DND-41 (cell line): ENCODE measurements around the gene ARMC9.

Source experiments
- ATAC-seq: fragments of 200-7000 bp; cut with Tn5 transposase; 3 replicates; pipeline ENCODE4 v1.9.1; 2021; ENCODE audit warnings: low read depth; ENCODE audit not compliant: insufficient read depth
- DNase-seq: peaks from one replicate; pipeline ENCODE4 v3.0.0-alpha.2; 2020
- H2AFZ ChIP-seq: 2 replicates; pipeline ENCODE4 v1.6.0; 2012; ENCODE audit warnings: low read depth, low read length
- H3K27ac ChIP-seq: 2 replicates; pipeline ENCODE4 v1.5.1; 2012; ENCODE audit warnings: low read length, inconsistent platforms
- H3K27me3 ChIP-seq: fragments of 200-600 bp; sonication (generic); 2 replicates; pipeline ENCODE4 v1.6.0; 2012; ENCODE audit warnings: low read length, mild to moderate bottlenecking, inconsistent platforms; ENCODE audit not compliant: insufficient read depth, poor library complexity
- H3K36me3 ChIP-seq: 2 replicates; pipeline ENCODE4 v1.5.1; 2012; ENCODE audit warnings: low read length, inconsistent platforms; ENCODE audit not compliant: insufficient read depth
- H3K4me1 ChIP-seq: 2 replicates; pipeline ENCODE4 v1.5.1; 2012; ENCODE audit warnings: mild to moderate bottlenecking, low read length; ENCODE audit not compliant: insufficient read depth
- H3K4me2 ChIP-seq: 2 replicates; pipeline ENCODE4 v1.6.0; 2012; ENCODE audit warnings: mild to moderate bottlenecking, moderate library complexity, low read length, inconsistent platforms; ENCODE audit not compliant: insufficient read depth
- H3K4me3 ChIP-seq, 2 experiments: fragments of 200-600 bp in 1 of 2; shearing (Covaris generic) in 1 of 2; 2 replicates each; pipeline ENCODE4 v1.5.1; 2012 to 2016; ENCODE audit warnings: inconsistent platforms in 2 of 2, low read length in 2 of 2, mild to moderate bottlenecking in 2 of 2, low read depth in 1 of 2, moderate library complexity in 1 of 2
- H3K79me2 ChIP-seq: 2 replicates; pipeline ENCODE4 v1.6.0; 2012; ENCODE audit warnings: low read length, inconsistent platforms; ENCODE audit not compliant: insufficient read depth
- H3K9ac ChIP-seq: 2 replicates; pipeline ENCODE4 v1.6.0; 2012; ENCODE audit warnings: low read depth, mild to moderate bottlenecking, inconsistent platforms, low read length, moderate library complexity
- H3K9me3 ChIP-seq: 2 replicates; pipeline ENCODE4 v1.5.1; 2012; ENCODE audit warnings: low read length, moderate library complexity, mild to moderate bottlenecking, inconsistent platforms; ENCODE audit not compliant: insufficient read depth, severe bottlenecking
- H4K20me1 ChIP-seq: 2 replicates; pipeline ENCODE4 v1.6.0; 2012; ENCODE audit warnings: low read length; ENCODE audit not compliant: insufficient read depth
- EZH2 ChIP-seq: IDR thresholded peaks from 3 replicates; pipeline ENCODE4 v1.6.1; 2012; ENCODE audit warnings: borderline replicate concordance, low read depth, mild to moderate bottlenecking, moderate library complexity, low read length, inconsistent platforms; ENCODE audit not compliant: severe bottlenecking
- TF ChIP-seq, protein P1 (sequence below): IDR thresholded peaks from 2 replicates; pipeline ENCODE4 v1.5.1; 2012; ENCODE audit warnings: borderline replicate concordance, low read length, moderate library complexity, mild to moderate bottlenecking; ENCODE audit not compliant: poor library complexity, severe bottlenecking; ENCODE audit errors: extremely low read depth

The ARMC9 gene

DNA sequence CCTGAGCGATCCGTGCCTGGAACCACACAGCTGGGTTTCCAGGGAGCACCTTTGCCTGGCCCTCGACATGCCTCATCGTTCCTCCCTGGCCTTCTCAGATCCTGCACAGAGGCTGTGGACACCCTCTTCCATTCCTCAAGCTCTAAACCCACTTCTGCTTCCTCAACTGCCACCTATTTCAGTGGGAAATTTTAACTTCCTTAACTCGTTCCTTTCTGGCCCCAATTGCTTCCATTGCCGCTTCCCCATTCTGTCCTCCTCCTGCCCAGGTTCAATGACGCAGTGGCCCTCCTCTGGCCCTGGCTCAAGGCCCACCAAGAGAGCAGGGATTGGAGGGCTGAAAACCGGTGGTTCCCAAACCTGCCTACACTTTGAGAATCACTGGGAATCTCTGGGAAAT is 192.2 kb downstream of the ARMC9 start:
- peaks cover 5% of the 10 kb centered on the region for H3K27me3 ChIP-seq
- H3K4me2 ChIP-seq = no peak overlapping the region
- no peak for ATAC-seq
- no peaks in the 10 kb centered on the region for H3K9me3 ChIP-seq
- H3K79me2 ChIP-seq = no peaks in the 10 kb centered on the region
- H3K9ac ChIP-seq = no peak overlapping the region
- no peak overlapping the region for H3K4me3 ChIP-seq
- no peaks in the 10 kb centered on the region; the same call in 1 of the 2 replicates for H4K20me1 ChIP-seq
- no peaks in the 10 kb centered on the region for H3K4me1 ChIP-seq
- H3K27ac ChIP-seq = no peak overlapping the region
- TF ChIP-seq, protein P1, sequence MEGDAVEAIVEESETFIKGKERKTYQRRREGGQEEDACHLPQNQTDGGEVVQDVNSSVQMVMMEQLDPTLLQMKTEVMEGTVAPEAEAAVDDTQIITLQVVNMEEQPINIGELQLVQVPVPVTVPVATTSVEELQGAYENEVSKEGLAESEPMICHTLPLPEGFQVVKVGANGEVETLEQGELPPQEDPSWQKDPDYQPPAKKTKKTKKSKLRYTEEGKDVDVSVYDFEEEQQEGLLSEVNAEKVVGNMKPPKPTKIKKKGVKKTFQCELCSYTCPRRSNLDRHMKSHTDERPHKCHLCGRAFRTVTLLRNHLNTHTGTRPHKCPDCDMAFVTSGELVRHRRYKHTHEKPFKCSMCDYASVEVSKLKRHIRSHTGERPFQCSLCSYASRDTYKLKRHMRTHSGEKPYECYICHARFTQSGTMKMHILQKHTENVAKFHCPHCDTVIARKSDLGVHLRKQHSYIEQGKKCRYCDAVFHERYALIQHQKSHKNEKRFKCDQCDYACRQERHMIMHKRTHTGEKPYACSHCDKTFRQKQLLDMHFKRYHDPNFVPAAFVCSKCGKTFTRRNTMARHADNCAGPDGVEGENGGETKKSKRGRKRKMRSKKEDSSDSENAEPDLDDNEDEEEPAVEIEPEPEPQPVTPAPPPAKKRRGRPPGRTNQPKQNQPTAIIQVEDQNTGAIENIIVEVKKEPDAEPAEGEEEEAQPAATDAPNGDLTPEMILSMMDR = no peak
- TF ChIP-seq EZH2 = no peak
- H3K36me3 ChIP-seq = no peaks in the 10 kb centered on the region
- H2AFZ ChIP-seq = no peak overlapping the region
- DNase-seq = no peak

DNA sequence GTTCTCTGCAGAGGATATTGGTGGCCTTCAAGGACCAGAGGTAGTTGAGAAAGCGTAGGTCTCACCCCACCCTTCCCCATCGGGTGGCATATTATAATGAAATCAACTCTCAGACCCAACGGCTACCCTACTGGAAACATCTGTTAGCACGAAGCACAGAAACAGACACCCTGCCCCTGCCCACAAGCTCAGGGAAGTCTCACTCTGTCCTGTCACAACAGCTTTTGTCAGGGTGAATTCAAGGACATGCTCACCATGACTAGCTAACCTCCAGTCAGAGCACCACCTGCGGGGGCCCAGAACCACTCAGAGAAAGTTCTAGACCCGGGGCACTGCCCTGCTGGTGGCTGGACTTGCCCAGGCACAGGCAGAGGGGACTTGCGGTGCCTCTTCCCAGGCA is 193.6 kb downstream of the ARMC9 start:
- DNase-seq (no peak), ATAC-seq (0 out of 3 replicates have a peak, but pooled peaks have one; percentile 8)
- Histone ChIP-seq H3K79me2 (no peaks in the 10 kb centered on the region), H3K4me3 (no peak overlapping the region), H3K9ac (no peak overlapping the region), H2AFZ (no peak overlapping the region), H3K27me3 (peaks cover 5% of the 10 kb centered on the region), H4K20me1 (no peaks in the 10 kb centered on the region; the same call in 1 of the 2 replicates), H3K4me2 (no peak overlapping the region), H3K27ac (no peak overlapping the region), H3K4me1 (no peaks in the 10 kb centered on the region), H3K36me3 (no peaks in the 10 kb centered on the region), H3K9me3 (no peaks in the 10 kb centered on the region)
- TF ChIP-seq, protein P1 = no peak
- no peak for TF ChIP-seq EZH2

DNA sequence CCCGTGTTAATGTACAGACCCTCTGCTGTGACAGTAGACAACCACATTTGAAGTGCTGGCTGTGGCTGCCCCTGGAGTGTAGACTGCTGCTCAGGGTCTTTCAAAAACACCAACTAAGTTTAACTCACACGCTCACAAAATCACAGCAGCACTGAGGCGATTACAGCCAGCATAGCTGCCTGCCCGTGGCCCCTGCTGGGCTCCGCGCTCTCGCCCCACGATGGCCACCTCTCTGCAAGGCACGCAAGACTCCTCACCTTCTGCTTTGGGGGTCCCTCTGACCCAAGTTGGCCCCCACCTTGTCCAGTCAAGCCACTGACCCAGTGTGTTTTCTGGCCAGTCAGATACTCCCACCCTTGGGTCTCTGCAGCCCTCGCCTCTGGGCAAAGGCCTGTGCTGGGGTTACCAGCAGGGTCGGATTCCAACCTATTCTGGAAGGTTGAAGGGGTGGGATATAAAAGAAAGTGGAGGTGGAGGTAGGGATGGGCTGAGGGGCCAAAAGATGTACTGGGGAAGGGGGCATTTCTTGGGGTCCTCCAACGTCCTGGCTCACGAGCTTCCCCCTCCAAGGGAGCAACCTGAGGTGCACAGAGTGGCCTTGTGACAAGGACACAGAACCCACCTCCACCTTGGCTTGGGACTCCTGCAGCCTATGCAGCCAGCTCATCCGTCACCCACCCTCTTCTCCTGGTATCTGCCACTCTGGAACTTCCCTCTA is 194.2 kb downstream of the ARMC9 start:
- DNase-seq (no peak), ATAC-seq (no peak)
- TF ChIP-seq, protein P1 = no peak
- no peak for TF ChIP-seq EZH2
- no peak overlapping the region for H3K9ac ChIP-seq
- peaks cover 5% of the 10 kb centered on the region for H3K27me3 ChIP-seq
- no peaks in the 10 kb centered on the region; the same call in 1 of the 2 replicates for H4K20me1 ChIP-seq
- H2AFZ ChIP-seq = no peak overlapping the region
- no peaks in the 10 kb centered on the region for H3K4me1 ChIP-seq
- no peaks in the 10 kb centered on the region for H3K9me3 ChIP-seq
- no peak overlapping the region for H3K4me2 ChIP-seq
- no peaks in the 10 kb centered on the region for H3K36me3 ChIP-seq
- no peaks in the 10 kb centered on the region for H3K79me2 ChIP-seq
- no peak overlapping the region for H3K4me3 ChIP-seq
- H3K27ac ChIP-seq = no peak overlapping the region
